H9 (cell line): ENCODE data around the gene SPATA18. TPM values are rescaled to one million over a fixed set of nuclear protein-coding genes. Genes with fewer than 3 reads are reported as not detected.

Source experiments
- DNase-seq: peaks from one replicate; pipeline ENCODE4 v3.0.0-alpha.2; 2017
- H2AFZ ChIP-seq: one replicate; pipeline ENCODE4 v1.6.1; 2013; ENCODE audit warnings: mild to moderate bottlenecking, low read length, control low read depth, moderate library complexity
- H2AK5ac ChIP-seq: 2 replicates; pipeline ENCODE4 v1.6.1; 2013; ENCODE audit warnings: low read length, control low read depth, mixed read lengths; ENCODE audit not compliant: insufficient read length
- H2BK120ac ChIP-seq: one replicate; pipeline ENCODE4 v1.6.1; 2013; ENCODE audit warnings: low read depth, mild to moderate bottlenecking, low read length, control low read depth, inconsistent platforms; ENCODE audit not compliant: poor library complexity, severe bottlenecking
- H2BK12ac ChIP-seq: 2 replicates; pipeline ENCODE4 v1.6.1; 2013; ENCODE audit warnings: low read length, control low read depth, mixed read lengths, low read depth; ENCODE audit not compliant: insufficient read length
- H2BK15ac ChIP-seq: 2 replicates; pipeline ENCODE4 v1.6.1; 2013; ENCODE audit warnings: low read depth, low read length, control low read depth
- H2BK20ac ChIP-seq: one replicate; pipeline ENCODE4 v1.6.1; 2013; ENCODE audit warnings: low read depth, mild to moderate bottlenecking, low read length, control low read depth, inconsistent platforms; ENCODE audit not compliant: poor library complexity, severe bottlenecking
- H2BK5ac ChIP-seq: 2 replicates; pipeline ENCODE4 v1.6.1; 2013; ENCODE audit warnings: low read length, control low read depth, mixed read lengths; ENCODE audit not compliant: insufficient read length
- H3K14ac ChIP-seq: 2 replicates; pipeline ENCODE4 v1.6.1; 2013; ENCODE audit warnings: low read length, control low read depth; ENCODE audit not compliant: insufficient read depth
- H3K18ac ChIP-seq: 2 replicates; pipeline ENCODE4 v1.6.1; 2013; ENCODE audit warnings: low read depth, mild to moderate bottlenecking, mixed read lengths, low read length, control low read depth; ENCODE audit not compliant: insufficient read length
- H3K23ac ChIP-seq: 2 replicates; pipeline ENCODE4 v1.6.1; 2013; ENCODE audit warnings: low read length, control low read depth, mixed read lengths, low read depth; ENCODE audit not compliant: insufficient read length
- H3K23me2 ChIP-seq: 2 replicates; pipeline ENCODE4 v1.6.1; 2013; ENCODE audit warnings: low read depth, mild to moderate bottlenecking, mixed read lengths, low read length, control low read depth; ENCODE audit not compliant: insufficient read length, poor library complexity, severe bottlenecking
- H3K27ac ChIP-seq: 2 replicates; pipeline ENCODE4 v1.5.1; 2013; ENCODE audit warnings: low read length, control low read depth, mixed read lengths, low read depth; ENCODE audit not compliant: insufficient read length
- H3K27me3 ChIP-seq: 2 replicates; pipeline ENCODE4 v1.6.1; 2013; ENCODE audit warnings: low read length, control low read depth, inconsistent platforms; ENCODE audit not compliant: insufficient read depth
- H3K4ac ChIP-seq: 2 replicates; pipeline ENCODE4 v1.6.1; 2013; ENCODE audit warnings: low read depth, mild to moderate bottlenecking, control low read depth, inconsistent platforms, low read length, moderate library complexity
- H3K4me1 ChIP-seq: 2 replicates; pipeline ENCODE4 v1.6.1; 2013; ENCODE audit warnings: low read length, control low read depth, inconsistent platforms; ENCODE audit not compliant: insufficient read depth
- H3K4me2 ChIP-seq: 2 replicates; pipeline ENCODE4 v1.6.1; 2013; ENCODE audit warnings: low read length, control low read depth, mixed read lengths; ENCODE audit not compliant: insufficient read length, insufficient read depth
- H3K56ac ChIP-seq: 2 replicates; pipeline ENCODE4 v1.6.1; 2013; ENCODE audit warnings: low read depth, mild to moderate bottlenecking, mixed read lengths, low read length, control low read depth; ENCODE audit not compliant: insufficient read length
- H3K79me1 ChIP-seq: 2 replicates; pipeline ENCODE4 v1.6.1; 2013; ENCODE audit warnings: low read depth, mild to moderate bottlenecking, moderate library complexity, low read length, control low read depth, inconsistent platforms; ENCODE audit not compliant: insufficient read depth, poor library complexity, severe bottlenecking
- H3K79me2 ChIP-seq: 2 replicates; pipeline ENCODE4 v1.6.1; 2013; ENCODE audit warnings: low read length, control low read depth, inconsistent platforms; ENCODE audit not compliant: insufficient read depth
- H3K9ac ChIP-seq: 2 replicates; pipeline ENCODE4 v1.6.1; 2013; ENCODE audit warnings: low read length, control low read depth, mixed read lengths; ENCODE audit not compliant: insufficient read length; ENCODE audit errors: extremely low read depth
- H3K9me3 ChIP-seq: one replicate; pipeline ENCODE4 v1.6.1; 2013; ENCODE audit warnings: low read depth, low read length, inconsistent platforms; ENCODE audit not compliant: control insufficient read depth
- H3T11ph ChIP-seq: one replicate; pipeline ENCODE4 v1.6.1; 2013; ENCODE audit warnings: mild to moderate bottlenecking, low read length, control low read depth, inconsistent platforms
- H4K20me1 ChIP-seq: one replicate; pipeline ENCODE4 v1.6.1; 2013; ENCODE audit not compliant: control insufficient read depth, insufficient read length, insufficient read depth
- H4K5ac ChIP-seq: 2 replicates; pipeline ENCODE4 v1.6.1; 2013; ENCODE audit warnings: low read depth, mild to moderate bottlenecking, mixed read lengths, low read length, control low read depth; ENCODE audit not compliant: insufficient read length
- H4K8ac ChIP-seq: replicated peaks from 2 replicates; pipeline ENCODE4 v1.6.1; 2013; ENCODE audit warnings: low read length, control low read depth, mixed read lengths, low read depth; ENCODE audit not compliant: insufficient read length
- H4K91ac ChIP-seq: 2 replicates; pipeline ENCODE4 v1.6.1; 2013; ENCODE audit warnings: low read depth, mild to moderate bottlenecking, moderate library complexity, mixed read lengths, low read length, control low read depth; ENCODE audit not compliant: insufficient read length
- H3K27ac Mint-ChIP-seq, 3 experiments: 2 replicates in 2 of 3; 3 replicates in 1 of 3; pipeline ENCODE4 v1.8.0; 2020 to 2021; ENCODE audit warnings: mixed read lengths in 3 of 3, mild to moderate bottlenecking in 1 of 3, moderate library complexity in 1 of 3
- H3K27me3 Mint-ChIP-seq: 2 replicates; pipeline ENCODE4 v1.8.0; 2021; ENCODE audit warnings: low read depth, mild to moderate bottlenecking, moderate library complexity, mixed read lengths
- H3K36me3 Mint-ChIP-seq, 3 experiments: 2 replicates in 2 of 3; 3 replicates in 1 of 3; pipeline ENCODE4 v1.8.0; 2020 to 2021; ENCODE audit warnings: low read depth in 3 of 3, mixed read lengths in 3 of 3; ENCODE audit not compliant: insufficient read depth in 1 of 3
- H3K4me1 Mint-ChIP-seq, 2 experiments: 2 replicates each; pipeline ENCODE4 v1.8.0; 2020; ENCODE audit warnings: mixed read lengths in 2 of 2
- H3K4me3 Mint-ChIP-seq, 2 experiments: 2 replicates in 1 of 2; 3 replicates in 1 of 2; pipeline ENCODE4 v1.8.0; 2020 to 2021; ENCODE audit warnings: mild to moderate bottlenecking in 2 of 2, mixed read lengths in 2 of 2, moderate library complexity in 1 of 2
- H3K9me3 Mint-ChIP-seq, 2 experiments: 2 replicates in 1 of 2; 3 replicates in 1 of 2; pipeline ENCODE4 v1.8.0; 2020; ENCODE audit warnings: mild to moderate bottlenecking in 2 of 2, mixed read lengths in 2 of 2, moderate library complexity in 1 of 2
- CTCF ChIP-seq: fragments of 200-600 bp; sonication (generic); conservative IDR thresholded peaks from 3 replicates; pipeline ENCODE4 v1.8.0; 2021; ENCODE audit warnings: antibody characterized with exemption, mild to moderate bottlenecking
- WGBS: extraction: QIAGEN DNeasy Blood & Tissue Kit; methylation state at CpG from one replicate; pipeline ENCODE4 v1.1.7; 2013; ENCODE audit warnings: missing lambda C conversion rate, low lambda C conversion rate, mixed read lengths; ENCODE audit not compliant: insufficient read length; ENCODE audit errors: extremely low coverage; 5-methylcytosine and 5-hydroxymethylcytosine counted together
- total RNA-seq: library from RNA; stranded (reverse); gene quantifications from 2 replicates; pipeline ENCODE4 v1.2.1, GENCODE V29; 2021

SPATA18 gene
- total RNA-seq, 1 experiment from 2014 or later, result 3.9 TPM

DNA sequence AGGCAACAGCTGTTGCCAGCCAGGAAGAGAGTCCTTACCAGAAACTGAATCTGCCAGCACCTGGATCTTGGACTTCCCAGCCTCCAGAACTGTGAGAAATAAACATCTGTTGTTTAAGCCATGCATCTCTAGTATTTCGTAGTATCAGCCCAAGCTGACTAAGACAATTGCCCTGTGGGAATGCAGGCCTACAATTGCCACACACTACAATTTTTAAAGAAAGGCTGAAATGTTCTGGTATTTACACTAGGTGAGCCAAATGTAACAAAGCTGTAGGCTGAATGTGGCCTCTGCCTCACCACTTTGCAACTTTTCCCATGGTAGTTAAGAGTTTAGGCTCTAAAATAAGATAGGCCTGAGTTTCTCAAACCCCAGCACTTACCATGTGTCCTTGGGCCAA lies 59.1 kb downstream of the SPATA18 start:
- no peak overlapping the region for H3K27ac Mint-ChIP-seq
- no peaks in the 10 kb centered on the region for H3K9me3 ChIP-seq

More for the DNA sequence above, 59.1 kb downstream of the SPATA18 start:
- H2BK5ac ChIP-seq, result no peak overlapping the region
- no peak overlapping the region for H3K4me3 Mint-ChIP-seq
- H3K9me3 Mint-ChIP-seq, result peaks cover 0 to 3% of the 10 kb centered on the region in 2 experiments; a peak in 2 of 5 replicates
- H3T11ph ChIP-seq, result no peak overlapping the region
- H3K23ac ChIP-seq, result no peak overlapping the region
- no peaks in the 10 kb centered on the region for H3K79me2 ChIP-seq
- no peak overlapping the region for H3K9ac ChIP-seq
- no peaks in the 10 kb centered on the region for H4K20me1 ChIP-seq
- H3K14ac ChIP-seq, result no peak overlapping the region
- WGBS, result no CpG with 5 or more reads among the region's 1 CpG
- no peak overlapping the region for H3K27ac ChIP-seq
- no peak overlapping the region for H2BK15ac ChIP-seq
- H3K23me2 ChIP-seq, result no peaks in the 10 kb centered on the region
- no peak overlapping the region for H4K91ac ChIP-seq
- no peak for TF ChIP-seq CTCF
- peaks cover 0 to 3% of the 10 kb centered on the region in 2 experiments; a peak in 3 of 4 replicates for H3K4me1 Mint-ChIP-seq
- H2BK12ac ChIP-seq, result no peak overlapping the region
- H3K79me1 ChIP-seq, result no peaks in the 10 kb centered on the region
- no peak overlapping the region for H2AK5ac ChIP-seq
- H3K18ac ChIP-seq, result no peak overlapping the region
- no peaks in the 10 kb centered on the region for H3K4me1 ChIP-seq
- no peak overlapping the region for H4K5ac ChIP-seq
- no peaks in the 10 kb centered on the region for H3K27me3 Mint-ChIP-seq
- no peak overlapping the region for H2AFZ ChIP-seq
- no peaks in the 10 kb centered on the region for H3K27me3 ChIP-seq
- DNase-seq, result no peak
- H2BK20ac ChIP-seq, result no peak overlapping the region
- H3K56ac ChIP-seq, result no peak overlapping the region
- H2BK120ac ChIP-seq, result no peak overlapping the region
- no peak overlapping the region for H4K8ac ChIP-seq
- no peaks in the 10 kb centered on the region for H3K36me3 Mint-ChIP-seq
- no peak overlapping the region for H3K4ac ChIP-seq
- no peak overlapping the region for H3K4me2 ChIP-seq
